K562 (cell line): ENCODE results near the gene RNASE7. TPM values are rescaled to one million over a fixed set of nuclear protein-coding genes. Genes with fewer than 3 reads are reported as not detected.

Source experiments
- ATAC-seq: fragments of 200-7000 bp; cut with Tn5 transposase; 3 replicates; pipeline ENCODE4 v1.9.1; 2020; ENCODE audit warnings: moderate library complexity
- BruUV-seq: library from RNA; stranded (reverse); fragments of 400-500 nt; replicated peaks from 2 replicates; lab custom pipeline; 2021; lab: Mats Ljungman, UMichigan
- CTCF ChIA-PET: fragments of 300-600 bp; formaldehyde crosslinking; extraction: SDS; loops from one replicate; lab custom pipeline; 2021; ENCODE audit warnings: low intra/inter-chr PET ratio; lab: Yijun Ruan, JAX
- POLR2A ChIA-PET: fragments of 300-600, 350-650 bp; sonication (Branson Sonifier 250); formaldehyde crosslinking; extraction: SDS; loops from one replicate; lab custom pipeline; 2021; ENCODE audit warnings: antibody characterized with exemption, inconsistent platforms; lab: Yijun Ruan, JAX
- DNase-seq, 4 experiments: peaks; one replicate each; pipeline versions ENCODE4 v3.0.0 to v3.0.0-alpha.2; 2011 to 2018; ENCODE audit warnings: low spot score in 3 of 4, mixed read lengths in 3 of 4; ENCODE audit errors: extremely low read depth in 1 of 4
- FAIRE-seq: peaks from 2 replicates; lab custom pipeline; 2011; peaks lifted over from hg19 to GRCh38; lab: Jason Lieb, UNC
- H2AFZ ChIP-seq: 2 replicates; pipeline ENCODE4 v1.6.0; 2011; ENCODE audit warnings: low read depth, low read length, control low read depth, inconsistent platforms
- H3K27ac ChIP-seq: fragments of 200-600 bp; 3 replicates; pipeline ENCODE4 v1.8.0; 2011; ENCODE audit warnings: low read depth, mild to moderate bottlenecking, control low read depth, inconsistent platforms, low read length, moderate library complexity, mixed read lengths; ENCODE audit errors: extremely low read depth
- H3K27me3 ChIP-seq, 2 experiments: fragments of 300-600 bp in 1 of 2; 2 replicates in 1 of 2; 3 replicates in 1 of 2; pipeline versions ENCODE4 v1.6.0 to v1.8.0; 2011; ENCODE audit warnings: inconsistent platforms in 2 of 2, low read length in 2 of 2, mild to moderate bottlenecking in 1 of 2, mixed read lengths in 1 of 2, moderate library complexity in 1 of 2; ENCODE audit not compliant: control insufficient read depth in 2 of 2, insufficient read depth in 2 of 2
- H3K36me3 ChIP-seq: fragments of 300-600 bp; 3 replicates; pipeline ENCODE4 v1.8.0; 2011; ENCODE audit warnings: mild to moderate bottlenecking, low read length, inconsistent platforms; ENCODE audit not compliant: control insufficient read depth, insufficient read depth
- H3K4me1 ChIP-seq, 2 experiments: fragments of 200-600 bp in 1 of 2; replicated peaks in 1 of 2; 2 replicates in 1 of 2; 3 replicates in 1 of 2; pipeline versions ENCODE4 v1.5.1 to v1.8.0; 2011; ENCODE audit warnings: inconsistent platforms in 2 of 2, low read length in 2 of 2, mild to moderate bottlenecking in 1 of 2, mixed read lengths in 1 of 2, moderate library complexity in 1 of 2; ENCODE audit not compliant: control insufficient read depth in 2 of 2, insufficient read depth in 2 of 2
- H3K4me2 ChIP-seq: 2 replicates; pipeline ENCODE4 v1.6.1; 2011; ENCODE audit warnings: low read length, control low read depth, inconsistent platforms, mixed read lengths; ENCODE audit not compliant: insufficient read depth
- H3K4me3 ChIP-seq: fragments of 200-600 bp; sonication (generic), shearing (Covaris generic); 2 replicates; pipeline ENCODE4 v1.5.1; 2016; ENCODE audit warnings: control low read depth, inconsistent platforms
- H3K79me2 ChIP-seq: fragments of 200-600 bp; 3 replicates; pipeline ENCODE4 v1.8.0; 2011; ENCODE audit warnings: low read length, inconsistent platforms; ENCODE audit not compliant: control insufficient read depth, insufficient read depth
- H3K9ac ChIP-seq, 2 experiments: 2 replicates each; pipeline versions ENCODE4 v1.6.0 to v1.6.1; 2011; ENCODE audit warnings: low read depth in 2 of 2, low read length in 2 of 2, control low read depth in 1 of 2, inconsistent platforms in 1 of 2, mild to moderate bottlenecking in 1 of 2, mixed read lengths in 1 of 2; ENCODE audit not compliant: insufficient read depth in 1 of 2
- H3K9me1 ChIP-seq: one replicate; pipeline ENCODE4 v1.6.0; 2011; ENCODE audit warnings: inconsistent platforms, mild to moderate bottlenecking, low read length, moderate library complexity; ENCODE audit not compliant: control insufficient read depth, insufficient read depth
- H3K9me3 ChIP-seq: replicated peaks from 2 replicates; pipeline ENCODE4 v1.5.1; 2011; ENCODE audit warnings: low read depth, low read length, inconsistent platforms; ENCODE audit not compliant: control insufficient read depth, insufficient read depth
- H4K20me1 ChIP-seq: replicated peaks from 2 replicates; pipeline ENCODE4 v1.6.1; 2011; ENCODE audit warnings: low read length, inconsistent platforms, mixed read lengths; ENCODE audit not compliant: control insufficient read depth, insufficient read depth
- CBX1 ChIP-seq: sonication (generic); IDR thresholded peaks from 2 replicates; pipeline ENCODE4 v1.6.1; 2016; ENCODE audit warnings: antibody characterized with exemption, low read depth, mild to moderate bottlenecking
- CREB1 ChIP-seq, 2 experiments: sonication (generic) in 1 of 2; formaldehyde crosslinking in 1 of 2; IDR thresholded peaks; 2 replicates each; pipeline versions ENCODE4 v1.6.1 to v1.8.0; 2012 to 2022; ENCODE audit warnings: inconsistent platforms in 1 of 2, mild to moderate bottlenecking in 1 of 2, missing genetic modification reagents in 1 of 2, moderate library complexity in 1 of 2
- FOXM1 ChIP-seq, 2 experiments: fragments of 450-650 bp in 1 of 2; sonication (generic) in 1 of 2; formaldehyde crosslinking in 1 of 2; IDR thresholded peaks; 2 replicates each; pipeline versions ENCODE4 v1.6.1 to v1.9.0; 2017 to 2022; ENCODE audit warnings: low read depth in 2 of 2, mild to moderate bottlenecking in 2 of 2, missing genetic modification reagents in 1 of 2, moderate library complexity in 1 of 2
- FUS ChIP-seq: fragments of 200-400 bp; formaldehyde crosslinking; optimal IDR thresholded peaks from 2 replicates; pipeline ENCODE3; 2017; ENCODE audit warnings: low read depth, low read length
- HOXB6 ChIP-seq: fragments of 250-450 bp; sonication (Bioruptor Pico); IDR thresholded peaks from 2 replicates; pipeline ENCODE4 v1.5.1; 2022; ENCODE audit warnings: mild to moderate bottlenecking, borderline replicate concordance
- KLF16 ChIP-seq: IDR thresholded peaks from 2 replicates; pipeline ENCODE4 v1.6.1; 2016; ENCODE audit warnings: antibody characterized with exemption
- L3MBTL2 ChIP-seq: fragments of 450-650 bp; IDR thresholded peaks from 2 replicates; pipeline ENCODE4 v1.6.1; 2016; ENCODE audit warnings: mild to moderate bottlenecking, moderate library complexity
- NCOR1 ChIP-seq: fragments of 450-650 bp; IDR thresholded peaks from 2 replicates; pipeline ENCODE4 v1.6.1; 2016; ENCODE audit warnings: mild to moderate bottlenecking, moderate library complexity
- ZKSCAN8 ChIP-seq: fragments of 200-800 bp; sonication (Bioruptor generic); IDR thresholded peaks from 2 replicates; pipeline ENCODE4 v1.6.1; 2016; ENCODE audit warnings: missing genetic modification characterization, missing compliant biosample characterization
- WGBS: fragments of 100-300 bp; shearing (Covaris generic); methylation state at CpG from one replicate; pipeline ENCODE4 v1.1.6; 2016; ENCODE audit warnings: low coverage, mixed read lengths; ENCODE audit not compliant: insufficient coverage; ENCODE audit errors: missing lambda C conversion rate; 5-methylcytosine and 5-hydroxymethylcytosine counted together
- in situ Hi-C: fragments of 300-500 bp; cut with MboI; formaldehyde crosslinking; loops from 4 replicates; pipeline ENCODE4 v1.15.0; 2018; ENCODE audit warnings: inconsistent platforms, mixed read lengths
- intact Hi-C: fragments of 100-400 bp; cut with micrococcal nuclease; formaldehyde crosslinking; loops from 2 replicates; pipeline ENCODE4 v1.14.2; 2022
- polyA plus RNA-seq, 8 experiments: library from polyadenylated mRNA; depleted of rRNA in 4 of 8; stranded (reverse) in 5 of 8; unstranded in 3 of 8; fragments of >200 nt; fragmentation: Nextera tagmentation in 2 of 8; fragmentation: Illumina TruSeq in 1 of 8; extraction: Ambion mirVana in 2 of 8; extraction: Trizol in 1 of 8; gene quantifications; 2 replicates each; pipeline versions ENCODE4 v1.2.1 to v1.2.3, GENCODE V29; 2011 to 2014; ENCODE audit warnings: inconsistent platforms in 1 of 8, missing spikeins in 1 of 8
- total RNA-seq, 7 experiments: library from RNA; depleted of rRNA in 6 of 7; stranded (reverse); fragments of >200 nt in 6 of 7; fragmentation: Illumina TruSeq in 2 of 7; extraction: Trizol in 2 of 7; gene quantifications; 2 replicates each; pipeline versions ENCODE4 v1.2.1 to v1.2.3, GENCODE V29; 2011 to 2021; ENCODE audit warnings: low replicate concordance in 1 of 7
- TF ChIP-seq, protein P1 (sequence below): sonication (generic); formaldehyde crosslinking; IDR thresholded peaks from 2 replicates; pipeline ENCODE4 v1.5.0; 2020; ENCODE audit warnings: missing genetic modification reagents
- TF ChIP-seq, protein P2 (sequence below): fragments of 450-650 bp; conservative IDR thresholded peaks from 2 replicates; pipeline ENCODE4 v1.6.1; 2016; ENCODE audit warnings: missing genetic modification characterization, low read depth, mild to moderate bottlenecking, control low read depth, missing compliant biosample characterization
- TF ChIP-seq, protein P3 (sequence below): fragments of 450-650 bp; IDR thresholded peaks from 2 replicates; pipeline ENCODE4 v1.6.1; 2016; ENCODE audit warnings: missing biosample characterization, missing genetic modification characterization
- TF ChIP-seq, protein P4 (sequence below): fragments of 450-650 bp; formaldehyde crosslinking; IDR thresholded peaks from 2 replicates; pipeline ENCODE4 v1.4.0; 2022; ENCODE audit warnings: missing genetic modification characterization

RNASE7 gene
- total and polyA plus RNA-seq, 9 of the 15 experiments (the other 6 are each of a cell fraction or from before 2014, with no cell fraction given): not detected

DNA sequence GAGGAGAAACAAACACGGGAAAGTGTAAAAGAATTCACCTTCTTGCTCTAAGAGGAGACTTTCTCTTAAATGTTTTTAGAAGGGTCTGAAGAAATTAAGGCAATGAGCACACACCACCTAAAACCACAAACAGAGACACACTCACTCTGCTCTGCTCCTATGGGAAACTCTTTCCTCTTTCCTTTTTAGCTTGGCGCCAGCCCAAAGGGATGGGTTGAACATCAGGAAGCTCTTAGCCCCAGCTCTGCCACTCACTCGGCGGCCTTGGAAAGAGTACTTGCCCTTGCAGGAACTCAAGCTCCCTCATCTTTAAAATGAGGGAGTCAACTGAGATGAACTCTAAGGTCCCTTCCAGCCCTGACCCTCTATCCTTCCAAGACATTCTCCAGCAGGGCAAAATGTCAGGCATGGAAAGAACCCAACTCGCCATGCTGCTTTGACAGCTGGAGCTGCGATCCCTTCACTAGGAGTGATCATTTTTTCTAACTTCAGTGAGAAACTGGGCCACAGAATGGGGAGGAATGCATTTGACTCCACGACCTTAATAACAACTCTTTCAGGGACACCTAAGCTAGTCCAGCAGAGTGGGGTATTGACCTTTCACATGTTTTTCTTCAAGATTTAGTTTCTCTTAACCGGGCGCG, 14.5 kb downstream of the RNASE7 start:
- no peak overlapping the region for H3K4me3 ChIP-seq
- DNase-seq (no peak), FAIRE-seq (no peak), ATAC-seq (no peak)
- no TSS peak for BruUV-seq
- no peaks in the 10 kb centered on the region; a peak in 1 of 5 replicates for H3K4me1 ChIP-seq
- H3K27ac ChIP-seq: no peak overlapping the region
- no peaks in the 10 kb centered on the region for H3K27me3 ChIP-seq
- H3K9me3 ChIP-seq: no peaks in the 10 kb centered on the region
- H2AFZ ChIP-seq: peak overlapping the region; percentile 9; the same call in 1 of the 2 replicates
- ChIA-PET POLR2A (interaction anchor here (1.2 to 1.7 kb wide), 2 partner anchors 10 to 38 kb away, joined by 3 to 5 read pairs; no protein-coding TSS in a partner anchor), CTCF (no interaction called here)
- H3K9me1 ChIP-seq: no peaks in the 10 kb centered on the region
- H3K9ac ChIP-seq: no peak overlapping the region
- no peaks in the 10 kb centered on the region for H3K79me2 ChIP-seq
- no peaks in the 10 kb centered on the region for H3K36me3 ChIP-seq
- 56% methylated on average over 9 of the region's 10 CpGs for WGBS
- H4K20me1 ChIP-seq: no peaks in the 10 kb centered on the region
- in situ Hi-C loops: no loop called here
- intact Hi-C loops: no loop called here
- H3K4me2 ChIP-seq: no peak overlapping the region
- TF ChIP-seq FUS: no peak
- TF ChIP-seq ZKSCAN8 (CRISPR knock-in tag): no peak
- TF ChIP-seq L3MBTL2: no peak
- TF ChIP-seq CREB1 (IDR thresholded peaks at IDR 0.05): no peak
- no peak for TF ChIP-seq CREB1 (CRISPR knock-in tag; IDR thresholded peaks at IDR 0.05)
- TF ChIP-seq, protein P1, sequence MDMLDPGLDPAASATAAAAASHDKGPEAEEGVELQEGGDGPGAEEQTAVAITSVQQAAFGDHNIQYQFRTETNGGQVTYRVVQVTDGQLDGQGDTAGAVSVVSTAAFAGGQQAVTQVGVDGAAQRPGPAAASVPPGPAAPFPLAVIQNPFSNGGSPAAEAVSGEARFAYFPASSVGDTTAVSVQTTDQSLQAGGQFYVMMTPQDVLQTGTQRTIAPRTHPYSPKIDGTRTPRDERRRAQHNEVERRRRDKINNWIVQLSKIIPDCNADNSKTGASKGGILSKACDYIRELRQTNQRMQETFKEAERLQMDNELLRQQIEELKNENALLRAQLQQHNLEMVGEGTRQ (CRISPR knock-in tag): no peak
- TF ChIP-seq HOXB6 (CRISPR knock-in tag): no peak
- no peak for TF ChIP-seq CBX1
- no peak for TF ChIP-seq FOXM1 (IDR thresholded peaks at IDR 0.05; ENCODE audit: low read depth)
- TF ChIP-seq FOXM1 (CRISPR knock-in tag; IDR thresholded peaks at IDR 0.05; ENCODE audit: low read depth): no peak
- TF ChIP-seq, protein P2, sequence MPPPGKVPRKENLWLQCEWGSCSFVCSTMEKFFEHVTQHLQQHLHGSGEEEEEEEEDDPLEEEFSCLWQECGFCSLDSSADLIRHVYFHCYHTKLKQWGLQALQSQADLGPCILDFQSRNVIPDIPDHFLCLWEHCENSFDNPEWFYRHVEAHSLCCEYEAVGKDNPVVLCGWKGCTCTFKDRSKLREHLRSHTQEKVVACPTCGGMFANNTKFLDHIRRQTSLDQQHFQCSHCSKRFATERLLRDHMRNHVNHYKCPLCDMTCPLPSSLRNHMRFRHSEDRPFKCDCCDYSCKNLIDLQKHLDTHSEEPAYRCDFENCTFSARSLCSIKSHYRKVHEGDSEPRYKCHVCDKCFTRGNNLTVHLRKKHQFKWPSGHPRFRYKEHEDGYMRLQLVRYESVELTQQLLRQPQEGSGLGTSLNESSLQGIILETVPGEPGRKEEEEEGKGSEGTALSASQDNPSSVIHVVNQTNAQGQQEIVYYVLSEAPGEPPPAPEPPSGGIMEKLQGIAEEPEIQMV (tag): no peak
- TF ChIP-seq KLF16: no peak
- no peak for TF ChIP-seq NCOR1
- TF ChIP-seq, protein P3, sequence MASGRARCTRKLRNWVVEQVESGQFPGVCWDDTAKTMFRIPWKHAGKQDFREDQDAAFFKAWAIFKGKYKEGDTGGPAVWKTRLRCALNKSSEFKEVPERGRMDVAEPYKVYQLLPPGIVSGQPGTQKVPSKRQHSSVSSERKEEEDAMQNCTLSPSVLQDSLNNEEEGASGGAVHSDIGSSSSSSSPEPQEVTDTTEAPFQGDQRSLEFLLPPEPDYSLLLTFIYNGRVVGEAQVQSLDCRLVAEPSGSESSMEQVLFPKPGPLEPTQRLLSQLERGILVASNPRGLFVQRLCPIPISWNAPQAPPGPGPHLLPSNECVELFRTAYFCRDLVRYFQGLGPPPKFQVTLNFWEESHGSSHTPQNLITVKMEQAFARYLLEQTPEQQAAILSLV (tag): no peak
- TF ChIP-seq, protein P4, sequence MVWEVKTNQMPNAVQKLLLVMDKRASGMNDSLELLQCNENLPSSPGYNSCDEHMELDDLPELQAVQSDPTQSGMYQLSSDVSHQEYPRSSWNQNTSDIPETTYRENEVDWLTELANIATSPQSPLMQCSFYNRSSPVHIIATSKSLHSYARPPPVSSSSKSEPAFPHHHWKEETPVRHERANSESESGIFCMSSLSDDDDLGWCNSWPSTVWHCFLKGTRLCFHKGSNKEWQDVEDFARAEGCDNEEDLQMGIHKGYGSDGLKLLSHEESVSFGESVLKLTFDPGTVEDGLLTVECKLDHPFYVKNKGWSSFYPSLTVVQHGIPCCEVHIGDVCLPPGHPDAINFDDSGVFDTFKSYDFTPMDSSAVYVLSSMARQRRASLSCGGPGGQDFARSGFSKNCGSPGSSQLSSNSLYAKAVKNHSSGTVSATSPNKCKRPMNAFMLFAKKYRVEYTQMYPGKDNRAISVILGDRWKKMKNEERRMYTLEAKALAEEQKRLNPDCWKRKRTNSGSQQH (CRISPR knock-in tag): no peak
